GM23338 (cell line): ENCODE data around the gene MEAK7.

ENCODE experiments used
- CTCF ChIP-seq, 2 experiments: fragments of 200-600 bp in 1 of 2; sonication (generic) in 1 of 2; conservative IDR thresholded peaks; 2 replicates each; pipeline versions ENCODE4 v1.5.1 to v1.6.1; 2016 to 2017; ENCODE audit warnings: antibody characterized with exemption in 2 of 2, low read depth in 2 of 2, mild to moderate bottlenecking in 2 of 2, moderate library complexity in 1 of 2
- EZH2 ChIP-seq: fragments of 200-600 bp; sonication (generic); IDR thresholded peaks from one replicate; pipeline ENCODE4 v1.8.0; 2017; ENCODE audit warnings: antibody characterized with exemption, mild to moderate bottlenecking, low read depth; ENCODE audit not compliant: unreplicated experiment
- EZH2phosphoT487 ChIP-seq: fragments of 200-600 bp; sonication (generic); IDR thresholded peaks from one replicate; pipeline ENCODE4 v1.8.1; 2018; ENCODE audit warnings: antibody characterized with exemption; ENCODE audit not compliant: unreplicated experiment
- JUNB ChIP-seq: IDR thresholded peaks from one replicate; pipeline ENCODE4 v1.6.1; 2016; ENCODE audit warnings: antibody characterized with exemption; ENCODE audit not compliant: unreplicated experiment
- NANOG ChIP-seq: IDR thresholded peaks from 2 replicates; pipeline ENCODE4 v1.6.1; 2016; ENCODE audit warnings: antibody characterized with exemption, borderline replicate concordance
- POLR2AphosphoS5 ChIP-seq: IDR thresholded peaks from 2 replicates; pipeline ENCODE4 v1.6.1; 2016; ENCODE audit warnings: antibody characterized with exemption, low read depth
- REST ChIP-seq: IDR thresholded peaks from one replicate; pipeline ENCODE4 v1.6.1; 2018; ENCODE audit warnings: antibody characterized with exemption; ENCODE audit not compliant: unreplicated experiment
- STAT1 ChIP-seq: IDR thresholded peaks from one replicate; pipeline ENCODE4 v1.6.1; 2016; ENCODE audit warnings: antibody characterized with exemption; ENCODE audit not compliant: unreplicated experiment
- ZNF331 ChIP-seq: fragments of 250-450 bp; sonication (Bioruptor Pico); IDR thresholded peaks from 2 replicates; pipeline ENCODE4 v1.5.0; 2020; ENCODE audit warnings: low read depth, mild to moderate bottlenecking, moderate library complexity
- TF ChIP-seq, protein P1 (sequence below): IDR thresholded peaks from 2 replicates; pipeline ENCODE4 v1.6.1; 2016; ENCODE audit warnings: antibody characterized with exemption
- TF ChIP-seq, protein P2 (sequence below): fragments of 250-450 bp; sonication (Bioruptor Pico); IDR thresholded peaks from 2 replicates; pipeline ENCODE4 v1.5.0; 2020; ENCODE audit warnings: mild to moderate bottlenecking, moderate library complexity

GRCh38 chr16:84467709-84468108, 36.8 kb downstream of the MEAK7 start:
- TF ChIP-seq EZH2 (no peak), POLR2AphosphoS5 (no peak), CTCF (conservative IDR thresholded peaks at IDR 0.05; ENCODE audit: low read depth in 2 of 2) (no peak), REST (no peak), JUNB (no peak), NANOG (no peak), EZH2phosphoT487 (no peak), ZNF331 (CRISPR knock-in tag) (no peak), STAT1 (no peak)
- TF ChIP-seq, protein P1, sequence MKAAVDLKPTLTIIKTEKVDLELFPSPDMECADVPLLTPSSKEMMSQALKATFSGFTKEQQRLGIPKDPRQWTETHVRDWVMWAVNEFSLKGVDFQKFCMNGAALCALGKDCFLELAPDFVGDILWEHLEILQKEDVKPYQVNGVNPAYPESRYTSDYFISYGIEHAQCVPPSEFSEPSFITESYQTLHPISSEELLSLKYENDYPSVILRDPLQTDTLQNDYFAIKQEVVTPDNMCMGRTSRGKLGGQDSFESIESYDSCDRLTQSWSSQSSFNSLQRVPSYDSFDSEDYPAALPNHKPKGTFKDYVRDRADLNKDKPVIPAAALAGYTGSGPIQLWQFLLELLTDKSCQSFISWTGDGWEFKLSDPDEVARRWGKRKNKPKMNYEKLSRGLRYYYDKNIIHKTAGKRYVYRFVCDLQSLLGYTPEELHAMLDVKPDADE: no peak
- TF ChIP-seq, protein P2, sequence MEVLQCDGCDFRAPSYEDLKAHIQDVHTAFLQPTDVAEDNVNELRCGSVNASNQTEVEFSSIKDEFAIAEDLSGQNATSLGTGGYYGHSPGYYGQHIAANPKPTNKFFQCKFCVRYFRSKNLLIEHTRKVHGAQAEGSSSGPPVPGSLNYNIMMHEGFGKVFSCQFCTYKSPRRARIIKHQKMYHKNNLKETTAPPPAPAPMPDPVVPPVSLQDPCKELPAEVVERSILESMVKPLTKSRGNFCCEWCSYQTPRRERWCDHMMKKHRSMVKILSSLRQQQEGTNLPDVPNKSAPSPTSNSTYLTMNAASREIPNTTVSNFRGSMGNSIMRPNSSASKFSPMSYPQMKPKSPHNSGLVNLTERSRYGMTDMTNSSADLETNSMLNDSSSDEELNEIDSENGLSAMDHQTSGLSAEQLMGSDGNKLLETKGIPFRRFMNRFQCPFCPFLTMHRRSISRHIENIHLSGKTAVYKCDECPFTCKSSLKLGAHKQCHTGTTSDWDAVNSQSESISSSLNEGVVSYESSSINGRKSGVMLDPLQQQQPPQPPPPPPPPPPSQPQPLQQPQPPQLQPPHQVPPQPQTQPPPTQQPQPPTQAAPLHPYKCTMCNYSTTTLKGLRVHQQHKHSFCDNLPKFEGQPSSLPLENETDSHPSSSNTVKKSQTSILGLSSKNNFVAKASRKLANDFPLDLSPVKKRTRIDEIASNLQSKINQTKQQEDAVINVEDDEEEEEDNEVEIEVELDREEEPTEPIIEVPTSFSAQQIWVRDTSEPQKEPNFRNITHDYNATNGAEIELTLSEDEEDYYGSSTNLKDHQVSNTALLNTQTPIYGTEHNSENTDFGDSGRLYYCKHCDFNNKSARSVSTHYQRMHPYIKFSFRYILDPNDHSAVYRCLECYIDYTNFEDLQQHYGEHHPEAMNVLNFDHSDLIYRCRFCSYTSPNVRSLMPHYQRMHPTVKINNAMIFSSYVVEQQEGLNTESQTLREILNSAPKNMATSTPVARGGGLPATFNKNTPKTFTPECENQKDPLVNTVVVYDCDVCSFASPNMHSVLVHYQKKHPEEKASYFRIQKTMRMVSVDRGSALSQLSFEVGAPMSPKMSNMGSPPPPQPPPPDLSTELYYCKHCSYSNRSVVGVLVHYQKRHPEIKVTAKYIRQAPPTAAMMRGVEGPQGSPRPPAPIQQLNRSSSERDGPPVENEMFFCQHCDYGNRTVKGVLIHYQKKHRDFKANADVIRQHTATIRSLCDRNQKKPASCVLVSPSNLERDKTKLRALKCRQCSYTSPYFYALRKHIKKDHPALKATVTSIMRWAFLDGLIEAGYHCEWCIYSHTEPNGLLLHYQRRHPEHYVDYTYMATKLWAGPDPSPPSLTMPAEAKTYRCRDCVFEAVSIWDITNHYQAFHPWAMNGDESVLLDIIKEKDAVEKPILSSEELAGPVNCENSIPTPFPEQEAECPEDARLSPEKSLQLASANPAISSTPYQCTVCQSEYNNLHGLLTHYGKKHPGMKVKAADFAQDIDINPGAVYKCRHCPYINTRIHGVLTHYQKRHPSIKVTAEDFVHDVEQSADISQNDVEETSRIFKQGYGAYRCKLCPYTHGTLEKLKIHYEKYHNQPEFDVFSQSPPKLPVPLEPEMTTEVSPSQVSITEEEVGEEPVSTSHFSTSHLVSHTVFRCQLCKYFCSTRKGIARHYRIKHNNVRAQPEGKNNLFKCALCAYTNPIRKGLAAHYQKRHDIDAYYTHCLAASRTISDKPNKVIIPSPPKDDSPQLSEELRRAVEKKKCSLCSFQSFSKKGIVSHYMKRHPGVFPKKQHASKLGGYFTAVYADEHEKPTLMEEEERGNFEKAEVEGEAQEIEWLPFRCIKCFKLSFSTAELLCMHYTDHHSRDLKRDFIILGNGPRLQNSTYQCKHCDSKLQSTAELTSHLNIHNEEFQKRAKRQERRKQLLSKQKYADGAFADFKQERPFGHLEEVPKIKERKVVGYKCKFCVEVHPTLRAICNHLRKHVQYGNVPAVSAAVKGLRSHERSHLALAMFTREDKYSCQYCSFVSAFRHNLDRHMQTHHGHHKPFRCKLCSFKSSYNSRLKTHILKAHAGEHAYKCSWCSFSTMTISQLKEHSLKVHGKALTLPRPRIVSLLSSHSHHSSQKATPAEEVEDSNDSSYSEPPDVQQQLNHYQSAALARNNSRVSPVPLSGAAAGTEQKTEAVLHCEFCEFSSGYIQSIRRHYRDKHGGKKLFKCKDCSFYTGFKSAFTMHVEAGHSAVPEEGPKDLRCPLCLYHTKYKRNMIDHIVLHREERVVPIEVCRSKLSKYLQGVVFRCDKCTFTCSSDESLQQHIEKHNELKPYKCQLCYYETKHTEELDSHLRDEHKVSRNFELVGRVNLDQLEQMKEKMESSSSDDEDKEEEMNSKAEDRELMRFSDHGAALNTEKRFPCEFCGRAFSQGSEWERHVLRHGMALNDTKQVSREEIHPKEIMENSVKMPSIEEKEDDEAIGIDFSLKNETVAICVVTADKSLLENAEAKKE (CRISPR knock-in tag): no peak
